HUES64 (cell line): ENCODE measurements around the gene PPP2R5A.
"Not testable (repeated sequence)": the region's sequence is repeated elsewhere in the genome, so short reads cannot be mapped to it uniquely, and the experiment has no call there.

Experiments
- H3K27ac ChIP-seq: 2 replicates; pipeline ENCODE4 v1.7.0; 2013; ENCODE audit warnings: low read depth, low read length, inconsistent platforms
- H3K27me3 ChIP-seq: 2 replicates; pipeline ENCODE4 v1.6.1; 2013; ENCODE audit warnings: mild to moderate bottlenecking, low read length; ENCODE audit not compliant: insufficient read depth
- H3K36me3 ChIP-seq: 2 replicates; pipeline ENCODE4 v1.6.1; 2013; ENCODE audit warnings: mild to moderate bottlenecking, low read length; ENCODE audit not compliant: insufficient read depth
- H3K4me1 ChIP-seq: 2 replicates; pipeline ENCODE4 v1.6.1; 2013; ENCODE audit warnings: mild to moderate bottlenecking, low read length, moderate library complexity; ENCODE audit not compliant: insufficient read depth
- H3K4me3 ChIP-seq: 2 replicates; pipeline ENCODE4 v1.5.1; 2013; ENCODE audit warnings: mild to moderate bottlenecking, low read length, moderate library complexity
- H3K9ac ChIP-seq: 2 replicates; pipeline ENCODE4 v1.6.1; 2013; ENCODE audit warnings: mild to moderate bottlenecking, low read depth, low read length
- H3K9me3 ChIP-seq: 2 replicates; pipeline ENCODE4 v1.6.1; 2013; ENCODE audit warnings: low read depth, low read length; ENCODE audit not compliant: insufficient read depth
- WGBS: fragments of 150-250, 120-280 bp; methylation state at CpG from one replicate; pipeline ENCODE4 v1.1.7; 2013; ENCODE audit warnings: missing lambda C conversion rate; 5-methylcytosine and 5-hydroxymethylcytosine counted together

Gene PPP2R5A

GRCh38 chr1:212395678-212396437 is 110.6 kb downstream of the PPP2R5A start:
- not testable (repeated sequence) for H3K9ac ChIP-seq, H3K4me3 ChIP-seq, H3K27me3 ChIP-seq, H3K4me1 ChIP-seq, H3K27ac ChIP-seq
- peaks cover 19% of the 10 kb centered on the region for H3K9me3 ChIP-seq
- peaks cover 38% of the 10 kb centered on the region for H3K36me3 ChIP-seq
- WGBS, result 100% methylated on average over 5 of the region's 6 CpGs

GRCh38 chr1:212396638-212397037 is 111.4 kb downstream of the PPP2R5A start:
- H3K9ac ChIP-seq, result no peak overlapping the region
- peaks cover 17% of the 10 kb centered on the region for H3K9me3 ChIP-seq
- WGBS, result no CpG with 5 or more reads among the region's 3 CpGs
- H3K4me1 ChIP-seq, result no peaks in the 10 kb centered on the region
- no peaks in the 10 kb centered on the region for H3K27me3 ChIP-seq
- H3K4me3 ChIP-seq, result no peak overlapping the region
- no peak overlapping the region for H3K27ac ChIP-seq
- H3K36me3 ChIP-seq, result peaks cover 41% of the 10 kb centered on the region

- Histone ChIP-seq H3K27me3 (no peaks in the 10 kb centered on the region), H3K9me3 (peaks cover 17% of the 10 kb centered on the region), H3K36me3 (peaks cover 46% of the 10 kb centered on the region), H3K9ac (no peak overlapping the region), H3K4me3 (no peak overlapping the region), H3K4me1 (no peaks in the 10 kb centered on the region), H3K27ac (no peak overlapping the region)
- WGBS, result 93% methylated on average over 1 of the region's 1 CpG
Observed at GRCh38 chr1:212397171-212397570, 112.0 kb downstream of the PPP2R5A start.

- no peak overlapping the region for H3K4me3 ChIP-seq
- H3K36me3 ChIP-seq, result peaks cover 66% of the 10 kb centered on the region
- no peak overlapping the region for H3K9ac ChIP-seq
- H3K27ac ChIP-seq, result no peak overlapping the region
- WGBS, result 100% methylated on average over 4 of the region's 4 CpGs
- peaks cover 17% of the 10 kb centered on the region for H3K9me3 ChIP-seq
- no peaks in the 10 kb centered on the region for H3K27me3 ChIP-seq
- no peaks in the 10 kb centered on the region for H3K4me1 ChIP-seq
Observed at GRCh38 chr1:212401042-212401441, 115.8 kb downstream of the PPP2R5A start.

GRCh38 chr1:212401838-212402582 is 116.8 kb downstream of the PPP2R5A start:
- Histone ChIP-seq H3K27me3 (no peaks in the 10 kb centered on the region), H3K9me3 (peaks cover 9% of the 10 kb centered on the region), H3K4me3 (no peak overlapping the region), H3K4me1 (no peaks in the 10 kb centered on the region), H3K27ac (no peak overlapping the region), H3K36me3 (peaks cover 68% of the 10 kb centered on the region), H3K9ac (no peak overlapping the region)
- whole genome bisulfite sequencing, result 95% methylated on average over 6 of the region's 7 CpGs

- Histone ChIP-seq H3K4me1 (no peaks in the 10 kb centered on the region), H3K4me3 (no peak overlapping the region), H3K36me3 (peaks cover 67% of the 10 kb centered on the region), H3K27ac (no peak overlapping the region), H3K9ac (no peak overlapping the region), H3K27me3 (no peaks in the 10 kb centered on the region), H3K9me3 (peaks cover 1% of the 10 kb centered on the region; the same call in 1 of the 2 replicates)
- WGBS, result 87% methylated on average over 7 of the region's 7 CpGs
Observed at GRCh38 chr1:212402666-212403321, 117.6 kb downstream of the PPP2R5A start.

GRCh38 chr1:212410231-212410820 is 125.1 kb downstream of the PPP2R5A start:
- H3K36me3 ChIP-seq, result peaks cover 57% of the 10 kb centered on the region
- H3K4me1 ChIP-seq, result peaks cover 5% of the 10 kb centered on the region
- H3K27ac ChIP-seq, result no peak overlapping the region
- no peak overlapping the region for H3K9ac ChIP-seq
- 96% methylated on average over 8 of the region's 8 CpGs for WGBS
- peaks cover 15% of the 10 kb centered on the region for H3K27me3 ChIP-seq
- no peak overlapping the region for H3K4me3 ChIP-seq
- no peaks in the 10 kb centered on the region for H3K9me3 ChIP-seq
